Adrenal gland (tissue), 5 donors: ENCODE data around the gene SMIM1.

Source experiments
- CTCF ChIP-seq, 6 experiments: fragments of 450-650 bp in 4 of 6; fragments of 200-600 bp in 2 of 6; sonication (generic) in 1 of 6; IDR thresholded peaks; 1 replicate in 5 of 6; 2 replicates in 1 of 6; pipeline versions ENCODE4 v1.5.1 to v1.8.0; 2016 to 2021; ENCODE audit warnings: antibody characterized with exemption in 6 of 6, mild to moderate bottlenecking in 2 of 6, moderate library complexity in 1 of 6
- POLR2A ChIP-seq, 2 donors: fragments of 450-650 bp; IDR thresholded peaks; one replicate each; pipeline ENCODE4 v1.6.1; 2017; ENCODE audit warnings: antibody characterized with exemption in 2 of 2, mild to moderate bottlenecking in 2 of 2, moderate library complexity in 1 of 2
- donor health status: DM: no; HTN: no; CAD: no.

DNA sequence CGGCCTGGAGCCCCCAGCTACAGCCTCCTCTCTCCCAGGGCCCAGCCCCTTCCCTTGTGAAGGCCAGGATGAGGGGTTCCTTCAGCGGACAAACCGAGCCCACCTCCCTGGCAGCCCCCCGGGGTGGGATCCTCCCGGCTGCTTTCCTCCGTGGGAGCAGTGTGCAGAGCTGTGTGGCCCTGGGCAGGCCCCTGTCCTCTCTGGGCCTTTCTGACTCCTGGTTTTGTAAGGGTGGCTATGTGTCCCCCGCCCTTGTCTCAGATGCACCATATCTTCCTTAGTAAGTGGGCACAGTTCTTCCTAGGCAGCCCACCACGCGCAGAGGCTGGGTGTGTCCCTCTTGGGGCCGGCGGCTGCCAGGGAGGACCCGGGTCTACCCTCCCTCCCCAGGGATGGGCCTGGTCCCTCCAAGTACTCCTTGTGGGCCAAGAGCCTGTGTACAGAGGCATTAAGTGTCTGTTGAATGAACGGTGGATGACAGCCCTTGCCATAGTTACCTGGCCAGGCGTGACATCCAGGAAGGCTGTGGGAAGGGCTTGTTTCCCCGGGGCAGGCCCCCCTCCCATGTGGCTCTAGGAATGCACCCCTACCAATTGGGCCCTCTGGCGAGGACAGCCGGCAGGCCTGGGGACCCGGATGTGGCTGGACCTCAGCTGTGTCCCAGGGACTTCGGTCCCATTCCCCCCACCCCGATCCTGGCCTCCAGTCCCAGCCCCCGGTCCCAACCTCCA, 3.8 kb downstream of the SMIM1 start:
- TF ChIP-seq CTCF (IDR thresholded peaks at IDR 0.05) = no peak
- TF ChIP-seq POLR2A (IDR thresholded peaks at IDR 0.05) = no peak
